GM12878 (cell line): Measurements from ENCODE around the gene TTC32. TPM values are rescaled to one million over a fixed set of nuclear protein-coding genes. Genes with fewer than 3 reads are reported as not detected.

Experiments
- ATAC-seq: fragments of 200-7000 bp; cut with Tn5 transposase; 3 replicates; pipeline ENCODE4 v1.9.1; 2020; ENCODE audit warnings: mild to moderate bottlenecking, moderate library complexity
- BruUV-seq: library from RNA; stranded (reverse); fragments of 400-500 nt; replicated peaks from 2 replicates; lab custom pipeline; 2021; lab: Mats Ljungman, UMichigan
- CTCF ChIA-PET: fragments of 300-600 bp; sonication (Branson Sonifier 250); formaldehyde crosslinking; extraction: SDS; loops from one replicate; lab custom pipeline; 2021; ENCODE audit warnings: inconsistent platforms; lab: Yijun Ruan, JAX
- POLR2A ChIA-PET: fragments of 350-600 bp; formaldehyde crosslinking; extraction: SDS; loops from one replicate; lab custom pipeline; 2021; ENCODE audit warnings: inconsistent platforms; lab: Charles Lee
- RAD21 ChIA-PET: fragments of 300-600 bp; sonication (Branson Sonifier 250); formaldehyde crosslinking; loops from one replicate; lab custom pipeline; 2023; ENCODE audit warnings: antibody characterized with exemption; ENCODE audit not compliant: unreplicated experiment; lab: Charles Lee
- SMC1A ChIA-PET: fragments of 300-600 bp; sonication (Branson Sonifier 250); formaldehyde crosslinking; loops from one replicate; lab custom pipeline; 2023; ENCODE audit not compliant: unreplicated experiment, uncharacterized antibody; lab: Charles Lee
- DNase-seq: peaks from one replicate; pipeline ENCODE4 v3.0.0-alpha.2; 2011; ENCODE audit warnings: low read depth, low spot score
- FAIRE-seq: peaks from 3 replicates; lab custom pipeline; 2011; peaks lifted over from hg19 to GRCh38; lab: Jason Lieb, UNC
- H2AFZ ChIP-seq: 2 replicates; pipeline ENCODE4 v1.6.0; 2011; ENCODE audit warnings: low read depth, low read length, control low read depth; ENCODE audit not compliant: control insufficient read depth
- H3K27ac ChIP-seq: 2 replicates; pipeline ENCODE4 v1.5.1; 2011; ENCODE audit warnings: control low read depth; ENCODE audit not compliant: control insufficient read depth, insufficient read depth
- H3K27me3 ChIP-seq, 2 experiments: replicated peaks in 1 of 2; 2 replicates each; pipeline versions ENCODE4 v1.6.0 to v1.6.1; 2011; ENCODE audit warnings: low read length in 1 of 2; ENCODE audit not compliant: control insufficient read depth in 2 of 2, insufficient read depth in 2 of 2
- H3K36me3 ChIP-seq, 2 experiments: 2 replicates each; pipeline ENCODE4 v1.5.1; 2011; ENCODE audit warnings: low read length in 1 of 2; ENCODE audit not compliant: control insufficient read depth in 2 of 2, insufficient read depth in 2 of 2
- H3K4me1 ChIP-seq: 2 replicates; pipeline ENCODE4 v1.6.1; 2011; ENCODE audit warnings: mild to moderate bottlenecking, low read length, moderate library complexity, mixed read lengths; ENCODE audit not compliant: control insufficient read depth, insufficient read depth
- H3K4me2 ChIP-seq: 2 replicates; pipeline ENCODE4 v1.6.0; 2011; ENCODE audit warnings: control low read depth; ENCODE audit not compliant: control insufficient read depth, insufficient read depth
- H3K4me3 ChIP-seq: fragments of 200-600 bp; sonication (generic); 2 replicates; pipeline ENCODE4 v1.5.1; 2016
- H3K79me2 ChIP-seq: 2 replicates; pipeline ENCODE4 v1.6.0; 2011; ENCODE audit warnings: low read length; ENCODE audit not compliant: control insufficient read depth, insufficient read depth
- H3K9ac ChIP-seq: 2 replicates; pipeline ENCODE4 v1.8.0; 2011; ENCODE audit warnings: low read length, control low read depth, mixed read lengths; ENCODE audit not compliant: control insufficient read depth, insufficient read depth
- H3K9me3 ChIP-seq: replicated peaks from 3 replicates; pipeline ENCODE4 v1.5.1; 2011; ENCODE audit warnings: mild to moderate bottlenecking, low read length; ENCODE audit not compliant: control insufficient read depth, insufficient read depth
- H4K20me1 ChIP-seq: 2 replicates; pipeline ENCODE4 v1.6.0; 2011; ENCODE audit not compliant: control insufficient read depth, insufficient read depth
- ATF7 ChIP-seq: fragments of 450-650 bp; IDR thresholded peaks from 2 replicates; pipeline ENCODE4 v1.6.1; 2016; ENCODE audit warnings: low read depth, mild to moderate bottlenecking
- HDGF ChIP-seq: fragments of 450-650 bp; IDR thresholded peaks from 2 replicates; pipeline ENCODE4 v1.6.1; 2016; ENCODE audit warnings: antibody characterized with exemption
- JUND ChIP-seq: IDR thresholded peaks from 2 replicates; pipeline ENCODE4 v1.6.1; 2012; ENCODE audit warnings: low read depth, mild to moderate bottlenecking, low read length, improper control_type of control experiment, moderate library complexity
- NFYA ChIP-seq: IDR thresholded peaks from 2 replicates; pipeline ENCODE4 v1.6.1; 2011; ENCODE audit warnings: low read depth, mild to moderate bottlenecking, low read length, improper control_type of control experiment, borderline replicate concordance
- POLR2A ChIP-seq: IDR thresholded peaks from 2 replicates; pipeline ENCODE4 v1.6.1; 2011; ENCODE audit warnings: low read depth, mild to moderate bottlenecking, low read length
- SP1 ChIP-seq: IDR thresholded peaks from one replicate; pipeline ENCODE4 v1.6.1; 2011; ENCODE audit warnings: low read depth, low read length
- YBX1 ChIP-seq: fragments of 450-650 bp; IDR thresholded peaks from 2 replicates; pipeline ENCODE4 v1.6.1; 2016; ENCODE audit warnings: antibody characterized with exemption
- ZSCAN29 ChIP-seq: fragments of 450-650 bp; IDR thresholded peaks from 2 replicates; pipeline ENCODE4 v1.6.1; 2017; ENCODE audit warnings: mild to moderate bottlenecking, moderate library complexity
- WGBS: methylation state at CpG from one replicate; pipeline ENCODE4 v1.1.6; 2016; ENCODE audit warnings: low lambda C conversion rate; ENCODE audit not compliant: insufficient replicate concordance, insufficient coverage; ENCODE audit errors: missing lambda C conversion rate; 5-methylcytosine and 5-hydroxymethylcytosine counted together
- in situ Hi-C: fragments of 300-500 bp; cut with MboI; formaldehyde crosslinking; loops from 9 replicates; pipeline ENCODE4 v1.14.3; 2018; ENCODE audit warnings: mixed read lengths
- intact Hi-C: fragments of 100-400 bp; cut with micrococcal nuclease; formaldehyde crosslinking; loops from one replicate; pipeline ENCODE4 v1.14.2; 2022; ENCODE audit not compliant: unreplicated experiment
- polyA plus RNA-seq, 11 experiments: library from polyadenylated mRNA; depleted of rRNA in 4 of 11; unstranded in 6 of 11; stranded (reverse) in 5 of 11; fragments of >200 nt; fragmentation: Nextera tagmentation in 4 of 11; fragmentation: Illumina TruSeq in 1 of 11; extraction: Ambion mirVana in 4 of 11; extraction: Trizol in 1 of 11; gene quantifications; 1 replicate in 1 of 11; 2 replicates in 10 of 11; pipeline versions ENCODE4 v1.2.1 to v1.2.3, GENCODE V29; 2011 to 2016; ENCODE audit warnings: inconsistent platforms in 2 of 11, missing spikeins in 2 of 11, low read depth in 1 of 11
- total RNA-seq, 4 experiments: library from RNA; depleted of rRNA in 3 of 4; stranded (reverse); fragments of >200 nt in 3 of 4; fragmentation: Illumina TruSeq in 1 of 4; extraction: Trizol in 1 of 4; gene quantifications; 2 replicates each; pipeline versions ENCODE4 v1.2.1 to v1.2.3, GENCODE V29; 2013 to 2021
- TF ChIP-seq, protein P1 (sequence below): fragments of 450-650 bp; IDR thresholded peaks from 2 replicates; pipeline ENCODE4 v1.6.1; 2018; ENCODE audit warnings: mild to moderate bottlenecking, low read depth, moderate library complexity; ENCODE audit not compliant: partially characterized antibody
- TF ChIP-seq, protein P2 (sequence below): IDR thresholded peaks from 2 replicates; pipeline ENCODE4 v1.6.1; 2011; ENCODE audit warnings: borderline replicate concordance, low read depth, mild to moderate bottlenecking, moderate library complexity, low read length; ENCODE audit not compliant: insufficient read depth, poor library complexity, severe bottlenecking
- TF ChIP-seq, protein P3 (sequence below): fragments of 450-650 bp; IDR thresholded peaks from 2 replicates; pipeline ENCODE4 v1.6.1; 2016; ENCODE audit warnings: mild to moderate bottlenecking
- TF ChIP-seq, protein P4 (sequence below): fragments of 450-650 bp; IDR thresholded peaks from 2 replicates; pipeline ENCODE4 v1.6.1; 2017; ENCODE audit warnings: antibody characterized with exemption, mild to moderate bottlenecking, moderate library complexity

Gene TTC32
- total and polyA plus RNA-seq, 10 of the 15 experiments (the other 5 are each of a cell fraction or from before 2014, with no cell fraction given), result 11.1 to 30.0 (median 19.7) TPM

DNA sequence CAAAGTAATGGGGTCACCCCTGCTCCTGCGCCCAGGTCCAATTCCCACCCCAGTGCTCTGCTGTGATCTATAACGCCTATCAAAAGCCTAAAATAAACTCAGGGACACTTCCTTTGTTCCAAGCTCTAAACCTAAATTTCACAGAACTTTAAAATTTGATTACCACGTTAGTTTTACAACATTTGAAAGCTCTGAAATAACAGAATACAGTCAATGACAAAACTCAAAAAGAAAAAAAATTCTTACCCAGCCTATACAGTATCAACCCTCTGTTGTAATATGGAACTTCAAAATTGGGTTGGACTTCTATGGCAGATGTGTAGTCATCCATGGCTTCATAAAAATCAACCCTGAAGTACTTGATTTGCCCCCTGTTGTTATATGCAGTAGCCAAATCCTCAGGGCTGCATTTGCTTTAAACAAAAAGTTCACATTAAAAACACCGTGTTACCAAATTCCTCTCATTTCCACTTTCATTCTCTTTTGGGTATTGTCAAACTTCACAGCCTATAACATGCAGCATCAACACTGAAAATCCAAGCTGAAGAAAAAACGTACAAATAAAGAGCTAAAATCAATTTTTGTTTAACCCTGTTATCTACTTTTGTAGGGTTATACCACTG is 4.0 kb downstream of the TTC32 start:
- TSS peak; percentile 5 for BruUV-seq
- WGBS, result 83% methylated on average over 5 of the region's 5 CpGs
- SMC1A ChIA-PET, result interaction anchor here (0.9 to 3.3 kb wide), 8 partner anchors 10 to 35 kb away, joined by 3 to 14 read pairs (median 4); no protein-coding TSS in a partner anchor

More for the DNA sequence above, 4.0 kb downstream of the TTC32 start:
- Histone ChIP-seq H4K20me1 (no peaks in the 10 kb centered on the region), H3K27ac (peak overlapping the region; percentile 56), H3K9ac (peak overlapping the region; percentile 52), H3K27me3 (no peaks in the 10 kb centered on the region), H3K79me2 (peaks cover 92% of the 10 kb centered on the region), H3K4me3 (peak overlapping the region; percentile 48; the same call in 1 of the 2 replicates), H3K4me2 (peak overlapping the region; percentile 66), H2AFZ (no peak overlapping the region), H3K9me3 (no peaks in the 10 kb centered on the region), H3K36me3 (no peaks in the 10 kb centered on the region), H3K4me1 (peaks cover 21% of the 10 kb centered on the region)
- no peak for ATAC-seq
- in situ Hi-C loops (no loop called here), intact Hi-C loops (no loop called here)
- ChIA-PET POLR2A (interaction anchor here (1.0 to 1.6 kb wide), 4 partner anchors 14 to 154 kb away, joined by 3 to 6 read pairs (median 4); partner anchors contain the start of gene LAPTM4A), RAD21 (interaction anchor here (0.7 to 1.5 kb wide), 5 partner anchors 29 to 36 kb away, joined by 3 read pairs; no protein-coding TSS in a partner anchor), CTCF (interaction anchor here (1.2 to 1.6 kb wide), 3 partner anchors 14 to 92 kb away, joined by 3 to 4 read pairs (median 3); partner anchors contain the start of gene WDR35)
- no peak for DNase-seq
- TF ChIP-seq, protein P1, sequence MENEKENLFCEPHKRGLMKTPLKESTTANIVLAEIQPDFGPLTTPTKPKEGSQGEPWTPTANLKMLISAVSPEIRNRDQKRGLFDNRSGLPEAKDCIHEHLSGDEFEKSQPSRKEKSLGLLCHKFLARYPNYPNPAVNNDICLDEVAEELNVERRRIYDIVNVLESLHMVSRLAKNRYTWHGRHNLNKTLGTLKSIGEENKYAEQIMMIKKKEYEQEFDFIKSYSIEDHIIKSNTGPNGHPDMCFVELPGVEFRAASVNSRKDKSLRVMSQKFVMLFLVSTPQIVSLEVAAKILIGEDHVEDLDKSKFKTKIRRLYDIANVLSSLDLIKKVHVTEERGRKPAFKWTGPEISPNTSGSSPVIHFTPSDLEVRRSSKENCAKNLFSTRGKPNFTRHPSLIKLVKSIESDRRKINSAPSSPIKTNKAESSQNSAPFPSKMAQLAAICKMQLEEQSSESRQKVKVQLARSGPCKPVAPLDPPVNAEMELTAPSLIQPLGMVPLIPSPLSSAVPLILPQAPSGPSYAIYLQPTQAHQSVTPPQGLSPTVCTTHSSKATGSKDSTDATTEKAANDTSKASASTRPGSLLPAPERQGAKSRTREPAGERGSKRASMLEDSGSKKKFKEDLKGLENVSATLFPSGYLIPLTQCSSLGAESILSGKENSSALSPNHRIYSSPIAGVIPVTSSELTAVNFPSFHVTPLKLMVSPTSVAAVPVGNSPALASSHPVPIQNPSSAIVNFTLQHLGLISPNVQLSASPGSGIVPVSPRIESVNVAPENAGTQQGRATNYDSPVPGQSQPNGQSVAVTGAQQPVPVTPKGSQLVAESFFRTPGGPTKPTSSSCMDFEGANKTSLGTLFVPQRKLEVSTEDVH, result no peak
- TF ChIP-seq NFYA, result no peak
- TF ChIP-seq, protein P2, sequence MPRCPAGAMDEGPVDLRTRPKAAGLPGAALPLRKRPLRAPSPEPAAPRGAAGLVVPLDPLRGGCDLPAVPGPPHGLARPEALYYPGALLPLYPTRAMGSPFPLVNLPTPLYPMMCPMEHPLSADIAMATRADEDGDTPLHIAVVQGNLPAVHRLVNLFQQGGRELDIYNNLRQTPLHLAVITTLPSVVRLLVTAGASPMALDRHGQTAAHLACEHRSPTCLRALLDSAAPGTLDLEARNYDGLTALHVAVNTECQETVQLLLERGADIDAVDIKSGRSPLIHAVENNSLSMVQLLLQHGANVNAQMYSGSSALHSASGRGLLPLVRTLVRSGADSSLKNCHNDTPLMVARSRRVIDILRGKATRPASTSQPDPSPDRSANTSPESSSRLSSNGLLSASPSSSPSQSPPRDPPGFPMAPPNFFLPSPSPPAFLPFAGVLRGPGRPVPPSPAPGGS, result no peak
- TF ChIP-seq ATF7, result no peak
- TF ChIP-seq JUND, result no peak
- TF ChIP-seq POLR2A, result no peak
- TF ChIP-seq SP1, result no peak
- no peak for TF ChIP-seq YBX1
- no peak for TF ChIP-seq ZSCAN29
- TF ChIP-seq HDGF, result no peak
- TF ChIP-seq, protein P3, sequence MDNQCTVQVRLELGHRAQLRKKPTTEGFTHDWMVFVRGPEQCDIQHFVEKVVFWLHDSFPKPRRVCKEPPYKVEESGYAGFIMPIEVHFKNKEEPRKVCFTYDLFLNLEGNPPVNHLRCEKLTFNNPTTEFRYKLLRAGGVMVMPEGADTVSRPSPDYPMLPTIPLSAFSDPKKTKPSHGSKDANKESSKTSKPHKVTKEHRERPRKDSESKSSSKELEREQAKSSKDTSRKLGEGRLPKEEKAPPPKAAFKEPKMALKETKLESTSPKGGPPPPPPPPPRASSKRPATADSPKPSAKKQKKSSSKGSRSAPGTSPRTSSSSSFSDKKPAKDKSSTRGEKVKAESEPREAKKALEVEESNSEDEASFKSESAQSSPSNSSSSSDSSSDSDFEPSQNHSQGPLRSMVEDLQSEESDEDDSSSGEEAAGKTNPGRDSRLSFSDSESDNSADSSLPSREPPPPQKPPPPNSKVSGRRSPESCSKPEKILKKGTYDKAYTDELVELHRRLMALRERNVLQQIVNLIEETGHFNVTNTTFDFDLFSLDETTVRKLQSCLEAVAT, result no peak
- TF ChIP-seq, protein P4, sequence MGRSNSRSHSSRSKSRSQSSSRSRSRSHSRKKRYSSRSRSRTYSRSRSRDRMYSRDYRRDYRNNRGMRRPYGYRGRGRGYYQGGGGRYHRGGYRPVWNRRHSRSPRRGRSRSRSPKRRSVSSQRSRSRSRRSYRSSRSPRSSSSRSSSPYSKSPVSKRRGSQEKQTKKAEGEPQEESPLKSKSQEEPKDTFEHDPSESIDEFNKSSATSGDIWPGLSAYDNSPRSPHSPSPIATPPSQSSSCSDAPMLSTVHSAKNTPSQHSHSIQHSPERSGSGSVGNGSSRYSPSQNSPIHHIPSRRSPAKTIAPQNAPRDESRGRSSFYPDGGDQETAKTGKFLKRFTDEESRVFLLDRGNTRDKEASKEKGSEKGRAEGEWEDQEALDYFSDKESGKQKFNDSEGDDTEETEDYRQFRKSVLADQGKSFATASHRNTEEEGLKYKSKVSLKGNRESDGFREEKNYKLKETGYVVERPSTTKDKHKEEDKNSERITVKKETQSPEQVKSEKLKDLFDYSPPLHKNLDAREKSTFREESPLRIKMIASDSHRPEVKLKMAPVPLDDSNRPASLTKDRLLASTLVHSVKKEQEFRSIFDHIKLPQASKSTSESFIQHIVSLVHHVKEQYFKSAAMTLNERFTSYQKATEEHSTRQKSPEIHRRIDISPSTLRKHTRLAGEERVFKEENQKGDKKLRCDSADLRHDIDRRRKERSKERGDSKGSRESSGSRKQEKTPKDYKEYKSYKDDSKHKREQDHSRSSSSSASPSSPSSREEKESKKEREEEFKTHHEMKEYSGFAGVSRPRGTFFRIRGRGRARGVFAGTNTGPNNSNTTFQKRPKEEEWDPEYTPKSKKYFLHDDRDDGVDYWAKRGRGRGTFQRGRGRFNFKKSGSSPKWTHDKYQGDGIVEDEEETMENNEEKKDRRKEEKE, result no peak
- no peak for FAIRE-seq
